ENCODE measurements around the gene CDH23.

The CDH23 gene

GRCh38 chr10:71836596-71836974, 439.9 kb downstream of the CDH23 start:
- H3K4me2 ChIP-seq (ENCODE audit: low read length), result peak overlapping the region; percentile 71
- no peaks in the 10 kb centered on the region for H3F3A ChIP-seq (ENCODE audit: control insufficient read depth, insufficient read depth)
- peaks cover 40% of the 10 kb centered on the region for H3K4me1 ChIP-seq (ENCODE audit: control insufficient read depth, low read length)
- no peaks in the 10 kb centered on the region for H3K36me3 ChIP-seq (ENCODE audit: control insufficient read depth, low read length)
- H3K9me2 ChIP-seq (replicated peaks; ENCODE audit: control insufficient read depth, low read length), result no peaks in the 10 kb centered on the region
- peak overlapping the region; percentile 34 for H3K27ac ChIP-seq (ENCODE audit: low read depth, low read length)
- peaks cover 36% of the 10 kb centered on the region for H4K20me1 ChIP-seq (ENCODE audit: control insufficient read depth, insufficient read depth, low read depth, low read length)
- H3K4me3 ChIP-seq (ENCODE audit: low read length), result peak overlapping the region; percentile 57
- no peaks in the 10 kb centered on the region for H3K9me3 ChIP-seq (ENCODE audit: control insufficient read depth, insufficient read depth, low read length)
- H3K27me3 ChIP-seq (ENCODE audit: control insufficient read depth, low read length), result 0 out of 2 replicates have a peak, but pooled peaks cover 4% of the 10 kb centered on the region
- peaks cover 49% of the 10 kb centered on the region for H3K79me2 ChIP-seq (ENCODE audit: control insufficient read depth, low read length)
- TF ChIP-seq EZH2phosphoT487 (IDR thresholded peaks at IDR 0.05; ENCODE audit: borderline replicate concordance, low read length), result no peak
- TF ChIP-seq, protein P1, sequence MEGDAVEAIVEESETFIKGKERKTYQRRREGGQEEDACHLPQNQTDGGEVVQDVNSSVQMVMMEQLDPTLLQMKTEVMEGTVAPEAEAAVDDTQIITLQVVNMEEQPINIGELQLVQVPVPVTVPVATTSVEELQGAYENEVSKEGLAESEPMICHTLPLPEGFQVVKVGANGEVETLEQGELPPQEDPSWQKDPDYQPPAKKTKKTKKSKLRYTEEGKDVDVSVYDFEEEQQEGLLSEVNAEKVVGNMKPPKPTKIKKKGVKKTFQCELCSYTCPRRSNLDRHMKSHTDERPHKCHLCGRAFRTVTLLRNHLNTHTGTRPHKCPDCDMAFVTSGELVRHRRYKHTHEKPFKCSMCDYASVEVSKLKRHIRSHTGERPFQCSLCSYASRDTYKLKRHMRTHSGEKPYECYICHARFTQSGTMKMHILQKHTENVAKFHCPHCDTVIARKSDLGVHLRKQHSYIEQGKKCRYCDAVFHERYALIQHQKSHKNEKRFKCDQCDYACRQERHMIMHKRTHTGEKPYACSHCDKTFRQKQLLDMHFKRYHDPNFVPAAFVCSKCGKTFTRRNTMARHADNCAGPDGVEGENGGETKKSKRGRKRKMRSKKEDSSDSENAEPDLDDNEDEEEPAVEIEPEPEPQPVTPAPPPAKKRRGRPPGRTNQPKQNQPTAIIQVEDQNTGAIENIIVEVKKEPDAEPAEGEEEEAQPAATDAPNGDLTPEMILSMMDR (IDR thresholded peaks at IDR 0.05; ENCODE audit: low read depth, low read length, poor library complexity, severe bottlenecking), result no peak

- Histone ChIP-seq H3K27me3 (ENCODE audit: control insufficient read depth, low read length) (0 out of 2 replicates have a peak, but pooled peaks cover 4% of the 10 kb centered on the region), H3K27ac (ENCODE audit: low read depth, low read length) (no peak overlapping the region), H3F3A (ENCODE audit: control insufficient read depth, insufficient read depth) (no peaks in the 10 kb centered on the region), H4K20me1 (ENCODE audit: control insufficient read depth, insufficient read depth, low read depth, low read length) (peaks cover 36% of the 10 kb centered on the region), H3K9me3 (ENCODE audit: control insufficient read depth, insufficient read depth, low read length) (no peaks in the 10 kb centered on the region), H3K4me1 (ENCODE audit: control insufficient read depth, low read length) (peaks cover 40% of the 10 kb centered on the region), H3K4me3 (ENCODE audit: low read length) (peak overlapping the region; percentile 57), H3K79me2 (ENCODE audit: control insufficient read depth, low read length) (peaks cover 49% of the 10 kb centered on the region), H3K36me3 (ENCODE audit: control insufficient read depth, low read length) (no peaks in the 10 kb centered on the region), H3K9me2 (replicated peaks; ENCODE audit: control insufficient read depth, low read length) (no peaks in the 10 kb centered on the region), H3K4me2 (ENCODE audit: low read length) (peak overlapping the region; percentile 71)
- TF ChIP-seq, protein P1 (IDR thresholded peaks at IDR 0.05; ENCODE audit: low read depth, low read length, poor library complexity, severe bottlenecking), result peak; percentile 78
- no peak for TF ChIP-seq EZH2phosphoT487 (IDR thresholded peaks at IDR 0.05; ENCODE audit: borderline replicate concordance, low read length)
Observed at GRCh38 chr10:71837098-71837827, 440.5 kb downstream of the CDH23 start.

GRCh38 chr10:71838264-71839211, 441.8 kb downstream of the CDH23 start:
- peaks cover 56% of the 10 kb centered on the region for H3K79me2 ChIP-seq (ENCODE audit: control insufficient read depth, low read length)
- H3F3A ChIP-seq (ENCODE audit: control insufficient read depth, insufficient read depth), result no peaks in the 10 kb centered on the region
- H3K4me1 ChIP-seq (ENCODE audit: control insufficient read depth, low read length), result peaks cover 33% of the 10 kb centered on the region
- peaks cover 41% of the 10 kb centered on the region for H4K20me1 ChIP-seq (ENCODE audit: control insufficient read depth, insufficient read depth, low read depth, low read length)
- no peaks in the 10 kb centered on the region for H3K9me3 ChIP-seq (ENCODE audit: control insufficient read depth, insufficient read depth, low read length)
- no peak overlapping the region for H3K27ac ChIP-seq (ENCODE audit: low read depth, low read length)
- no peaks in the 10 kb centered on the region for H3K9me2 ChIP-seq (replicated peaks; ENCODE audit: control insufficient read depth, low read length)
- 0 out of 2 replicates have a peak, but pooled peaks cover 4% of the 10 kb centered on the region for H3K27me3 ChIP-seq (ENCODE audit: control insufficient read depth, low read length)
- H3K4me3 ChIP-seq (ENCODE audit: low read length), result no peak overlapping the region
- no peak overlapping the region for H3K4me2 ChIP-seq (ENCODE audit: low read length)
- TF ChIP-seq, protein P1 (IDR thresholded peaks at IDR 0.05; ENCODE audit: low read depth, low read length, poor library complexity, severe bottlenecking), result no peak
- no peak for TF ChIP-seq EZH2phosphoT487 (IDR thresholded peaks at IDR 0.05; ENCODE audit: borderline replicate concordance, low read length)
- H3K36me3 ChIP-seq (ENCODE audit: control insufficient read depth, low read length), result no peaks in the 10 kb centered on the region
